ENCODE measurements around the gene PEX5L.

PEX5L gene

GRCh38 chr3:179953993-179954870 is 82.5 kb downstream of the PEX5L start:
- DNase-seq, result no peak

DNA sequence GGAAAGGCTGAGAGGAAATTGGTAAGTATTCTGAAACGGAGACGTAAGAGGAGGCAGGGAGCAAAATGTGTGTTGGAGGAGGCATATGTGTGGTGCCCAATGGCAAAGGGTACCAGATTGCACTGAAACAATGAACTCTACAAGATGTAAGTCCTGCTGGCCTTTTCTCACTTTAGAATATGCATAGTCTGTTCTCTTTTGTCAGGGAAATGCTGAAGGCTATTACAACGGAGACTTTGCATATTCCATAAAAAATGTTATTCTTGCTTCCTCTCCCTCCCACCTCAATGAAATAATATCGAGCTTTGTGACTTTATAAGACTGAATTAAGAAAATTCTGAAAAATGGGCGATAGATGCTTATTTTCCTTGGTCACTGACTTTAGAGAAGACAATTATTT is 85.9 kb downstream of the PEX5L start:
- DNase-seq, result no peak

GRCh38 chr3:179949869-179950268 is 86.9 kb downstream of the PEX5L start:
- no peak for DNase-seq

DNA sequence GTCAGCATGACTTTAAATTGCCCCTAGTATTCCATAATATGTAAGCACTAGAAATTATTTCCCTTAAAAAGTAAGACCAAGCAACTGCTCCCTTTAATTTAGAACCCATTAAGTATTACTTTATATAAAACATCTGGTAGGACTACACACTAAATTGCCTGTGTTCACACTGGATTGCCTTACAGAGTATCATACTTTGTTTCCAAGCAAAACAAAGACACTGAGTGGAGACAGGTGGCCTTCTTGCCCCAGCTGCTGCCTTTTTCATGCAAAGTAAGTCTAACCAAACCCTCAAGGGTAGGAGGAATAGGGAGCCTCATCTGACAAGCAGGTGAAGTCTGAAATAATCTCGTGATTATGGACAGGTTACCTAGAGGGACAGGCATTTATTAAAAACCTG is 87.3 kb downstream of the PEX5L start:
- no peak for DNase-seq

DNA sequence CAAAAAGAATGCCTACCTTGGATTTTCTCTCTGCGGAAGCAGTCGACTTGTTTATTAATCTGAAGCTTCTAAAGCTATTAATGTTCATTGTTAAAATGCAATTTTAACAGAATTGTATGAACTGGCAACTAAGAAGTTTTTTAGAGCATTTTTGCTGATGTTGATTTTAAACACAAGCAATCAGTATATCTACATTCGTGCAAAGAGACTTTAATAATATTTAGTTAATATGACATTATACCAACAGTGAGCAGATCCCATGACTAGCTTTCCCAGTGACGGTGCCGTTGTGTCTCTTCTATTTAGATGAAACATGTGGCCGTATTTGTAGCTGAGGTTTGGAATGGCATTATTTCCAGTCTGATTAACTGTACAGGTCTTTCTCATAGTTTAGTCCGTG is 88.0 kb downstream of the PEX5L start:
- DNase-seq, result no peak

- DNase-seq, result no peak
Observed at GRCh38 chr3:179945569-179945968, 91.2 kb downstream of the PEX5L start.

GRCh38 chr3:179943117-179943880 is 93.4 kb downstream of the PEX5L start:
- DNase-seq, result no peak

DNA sequence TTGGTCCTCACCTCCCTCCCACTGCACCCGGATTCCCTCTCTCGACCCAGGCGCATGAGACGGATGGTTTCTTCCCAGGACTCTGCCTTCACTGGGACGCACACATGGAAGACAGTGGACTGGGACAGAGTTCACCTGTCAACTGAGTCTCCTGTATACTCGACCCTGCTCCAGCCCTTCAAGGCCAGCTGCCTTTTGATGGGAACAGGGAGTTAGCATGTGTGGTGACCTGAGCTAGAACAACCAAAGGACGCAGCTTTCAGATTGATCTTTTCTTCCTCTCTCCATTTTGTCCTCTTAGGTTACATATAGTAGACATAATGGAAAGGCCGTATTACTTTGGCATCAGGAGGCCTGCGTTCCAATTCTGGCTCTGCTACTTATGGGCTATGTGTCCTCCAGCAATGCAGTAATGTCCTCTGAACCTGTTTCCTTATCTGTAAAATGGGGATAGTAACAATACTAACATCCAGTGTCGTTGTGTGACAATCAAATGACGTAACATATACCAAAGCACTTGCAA is 94.1 kb downstream of the PEX5L start:
- DNase-seq, result no peak

DNA sequence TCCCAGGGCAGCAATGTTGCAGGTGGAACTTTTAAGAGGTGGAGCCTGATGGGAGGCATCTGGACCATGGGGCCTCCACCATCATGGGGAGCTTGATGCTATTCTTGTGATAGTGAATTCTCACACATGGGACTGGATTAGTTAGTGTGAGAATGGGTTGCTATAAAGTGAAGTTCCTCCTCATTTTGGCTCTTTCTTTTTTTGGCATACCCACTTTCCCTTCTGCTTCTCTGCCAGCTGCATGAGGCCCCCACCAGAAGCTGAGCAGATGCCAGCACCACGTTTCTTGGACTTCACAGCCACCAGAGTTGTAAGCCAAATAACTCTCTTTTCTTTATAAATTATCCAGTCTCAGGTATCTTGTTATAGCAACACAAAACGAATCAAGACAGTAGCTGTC is 101.0 kb downstream of the PEX5L start:
- DNase-seq, result no peak

GRCh38 chr3:179933914-179934313 is 102.8 kb downstream of the PEX5L start:
- no peak for DNase-seq

- no peak for DNase-seq
Observed at GRCh38 chr3:179933080-179933479, 103.7 kb downstream of the PEX5L start.

DNA sequence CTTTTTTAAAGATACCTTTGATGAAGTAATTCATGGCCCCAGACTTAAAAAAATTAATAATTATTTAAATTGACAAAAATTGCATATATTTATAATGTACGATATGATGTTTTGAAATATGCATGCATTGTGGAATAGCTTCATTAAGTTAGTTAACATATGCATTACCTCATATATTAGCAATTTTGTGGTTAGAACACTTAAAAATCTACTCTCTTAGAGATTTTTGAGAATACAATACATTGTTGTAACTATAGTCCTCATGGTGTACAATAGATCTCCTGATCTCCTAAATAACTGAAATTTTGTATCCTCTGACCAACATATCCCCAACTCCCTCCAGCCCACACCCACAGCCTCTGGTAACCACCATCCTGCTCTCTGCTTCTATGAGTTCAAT is 104.1 kb downstream of the PEX5L start:
- DNase-seq, result no peak

- peak; percentile 35 to 36 for DNase-seq
Observed at GRCh38 chr3:179929091-179929529, 107.6 kb downstream of the PEX5L start.

DNA sequence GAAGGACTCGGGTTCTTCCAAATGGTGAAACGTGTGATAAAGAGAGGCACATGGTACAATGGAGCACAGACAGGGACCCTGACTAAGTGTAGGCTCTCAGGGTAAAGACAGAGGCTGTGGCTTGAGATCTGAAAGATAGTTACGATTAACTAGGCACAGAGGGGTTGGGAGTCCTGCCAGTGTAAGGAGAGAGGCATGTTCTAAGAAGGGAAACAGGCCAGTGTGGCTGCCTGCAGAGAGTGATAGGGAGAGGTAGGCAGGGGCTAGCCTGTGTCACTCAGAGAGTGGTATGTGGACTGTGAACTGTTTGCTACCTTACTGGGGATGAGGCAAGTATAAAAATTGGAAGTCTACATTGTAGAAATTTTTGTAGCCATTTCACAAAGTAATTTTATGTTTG is 109.5 kb downstream of the PEX5L start:
- no peak for DNase-seq

DNA sequence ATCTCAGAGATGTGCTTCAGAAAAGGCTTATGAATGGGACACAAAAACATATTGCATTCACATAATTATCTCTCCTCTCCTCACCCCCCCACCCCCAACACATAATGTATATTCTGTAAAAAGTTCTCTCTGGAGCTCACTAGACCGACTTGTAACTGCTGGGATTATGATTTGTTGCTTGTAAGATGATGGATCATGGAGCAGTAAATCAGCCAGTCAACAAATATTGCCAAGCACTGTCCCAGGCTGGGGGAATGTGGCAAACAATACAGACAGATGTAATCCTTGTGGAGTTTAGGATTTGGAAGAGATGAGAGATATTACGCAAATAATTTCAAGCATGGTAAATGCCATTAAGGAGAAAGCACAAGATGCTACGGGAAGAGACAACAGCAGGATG is 114.8 kb downstream of the PEX5L start:
- no peak for DNase-seq

- DNase-seq, result no peak
Observed at GRCh38 chr3:179921500-179921899, 115.2 kb downstream of the PEX5L start.

DNA sequence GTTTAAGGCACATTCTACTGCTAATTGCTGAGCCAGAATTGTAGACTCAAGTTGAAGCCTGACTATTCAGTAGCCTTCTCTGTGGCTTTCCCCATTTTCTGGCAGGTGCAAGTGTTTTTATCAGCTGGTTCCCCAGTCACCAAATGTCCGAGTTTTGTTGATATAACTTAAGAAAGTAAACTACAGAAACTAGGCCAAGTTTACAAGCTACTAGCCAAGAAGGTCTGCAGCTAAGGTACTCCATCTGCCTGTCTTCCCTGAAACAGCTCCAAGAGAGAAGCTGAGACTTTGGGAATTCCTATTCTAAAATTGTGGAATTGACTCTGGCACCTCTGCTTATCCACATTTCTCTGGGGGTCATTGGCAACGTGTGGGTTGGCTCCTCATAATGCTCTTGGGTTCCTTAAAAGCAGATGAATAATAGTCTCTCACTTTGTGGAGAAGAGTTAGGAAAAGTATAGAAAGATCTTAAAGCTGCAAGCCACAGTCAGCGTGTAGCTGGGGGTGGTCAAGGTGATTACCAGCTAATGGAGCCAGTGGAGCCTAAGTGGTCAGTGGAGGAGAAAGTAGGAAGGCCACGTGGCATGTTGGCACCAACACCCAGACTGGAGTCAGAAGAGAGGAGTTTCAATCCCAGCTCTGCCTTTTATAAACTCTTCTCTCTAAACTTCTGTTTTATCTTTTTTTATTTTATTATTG is 128.8 kb downstream of the PEX5L start:
- no peak for DNase-seq

GRCh38 chr3:179902061-179902460 is 134.7 kb downstream of the PEX5L start:
- no peak for DNase-seq

DNA sequence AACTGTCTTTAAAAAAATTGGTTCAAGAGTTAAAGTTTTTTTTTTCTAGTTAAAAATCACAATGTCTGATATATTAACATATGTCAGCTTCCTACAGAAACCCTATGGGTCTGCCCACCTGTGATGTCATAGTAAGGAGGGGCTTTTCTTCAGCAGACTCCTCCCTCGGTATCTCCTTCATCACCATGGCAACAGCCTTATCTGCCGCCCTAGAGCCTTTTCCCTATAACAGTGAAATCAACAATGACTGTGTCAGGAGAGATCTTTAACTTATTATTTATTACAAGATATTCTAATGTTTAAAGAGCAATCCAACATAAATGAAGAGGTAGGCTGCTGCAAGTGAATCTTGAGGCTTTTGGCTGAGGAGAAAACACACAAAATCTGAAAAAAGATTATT is 138.7 kb downstream of the PEX5L start:
- DNase-seq, result no peak

GRCh38 chr3:179897231-179897630 is 139.5 kb downstream of the PEX5L start:
- no peak for DNase-seq

DNA sequence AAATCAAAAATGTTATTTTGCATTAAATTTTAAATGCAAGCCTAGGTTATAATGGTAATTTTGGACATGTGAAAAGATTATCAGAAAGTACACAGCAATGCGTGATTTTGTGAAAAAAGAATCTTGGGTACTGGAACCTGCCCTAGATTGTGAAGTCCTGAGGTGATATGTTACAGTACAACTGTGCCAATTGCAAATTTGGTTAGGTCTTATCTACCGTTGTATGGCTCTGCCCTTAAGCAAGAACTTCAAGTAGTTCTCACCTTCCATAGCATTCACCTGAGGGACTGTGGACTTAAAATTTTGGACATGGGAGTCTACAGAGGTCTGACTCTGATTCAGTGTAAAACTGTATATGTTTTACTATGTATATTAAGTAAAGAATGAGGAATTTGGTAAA is 140.2 kb downstream of the PEX5L start:
- DNase-seq, result no peak

GRCh38 chr3:179895330-179895729 is 141.4 kb downstream of the PEX5L start:
- DNase-seq, result no peak

- DNase-seq, result no peak
Observed at GRCh38 chr3:179887295-179887943, 149.3 kb downstream of the PEX5L start.

All from stimulated activated CD4-positive, alpha-beta T cell treated with anti-CD3 and anti-CD28 coated beads, Interleukin-2, amount 100 ng/mL, for 48 hours (primary cell).